Measurements from ENCODE around the gene SNAPC2.

GRCh38 chr19:7955696-7956095 is 35.6 kb downstream of the SNAPC2 start:
- TF ChIP-seq TARDBP (IDR thresholded peaks at IDR 0.05) (no peak), FOXM1 (IDR thresholded peaks at IDR 0.05; ENCODE audit: borderline replicate concordance) (no peak), FOXK2 (IDR thresholded peaks at IDR 0.05) (no peak), BHLHE40 (IDR thresholded peaks at IDR 0.05; ENCODE audit: borderline replicate concordance) (no peak), CTBP1 (IDR thresholded peaks at IDR 0.05; ENCODE audit: borderline replicate concordance) (no peak), NFRKB (IDR thresholded peaks at IDR 0.05) (no peak)

Measured in HEK293T (cell line).